Measurements from ENCODE around the gene DSE.

DSE gene

GRCh38 chr6:116450185-116450710 lies 79.5 kb downstream of the DSE start:
- DNase-seq: no peak

DNA sequence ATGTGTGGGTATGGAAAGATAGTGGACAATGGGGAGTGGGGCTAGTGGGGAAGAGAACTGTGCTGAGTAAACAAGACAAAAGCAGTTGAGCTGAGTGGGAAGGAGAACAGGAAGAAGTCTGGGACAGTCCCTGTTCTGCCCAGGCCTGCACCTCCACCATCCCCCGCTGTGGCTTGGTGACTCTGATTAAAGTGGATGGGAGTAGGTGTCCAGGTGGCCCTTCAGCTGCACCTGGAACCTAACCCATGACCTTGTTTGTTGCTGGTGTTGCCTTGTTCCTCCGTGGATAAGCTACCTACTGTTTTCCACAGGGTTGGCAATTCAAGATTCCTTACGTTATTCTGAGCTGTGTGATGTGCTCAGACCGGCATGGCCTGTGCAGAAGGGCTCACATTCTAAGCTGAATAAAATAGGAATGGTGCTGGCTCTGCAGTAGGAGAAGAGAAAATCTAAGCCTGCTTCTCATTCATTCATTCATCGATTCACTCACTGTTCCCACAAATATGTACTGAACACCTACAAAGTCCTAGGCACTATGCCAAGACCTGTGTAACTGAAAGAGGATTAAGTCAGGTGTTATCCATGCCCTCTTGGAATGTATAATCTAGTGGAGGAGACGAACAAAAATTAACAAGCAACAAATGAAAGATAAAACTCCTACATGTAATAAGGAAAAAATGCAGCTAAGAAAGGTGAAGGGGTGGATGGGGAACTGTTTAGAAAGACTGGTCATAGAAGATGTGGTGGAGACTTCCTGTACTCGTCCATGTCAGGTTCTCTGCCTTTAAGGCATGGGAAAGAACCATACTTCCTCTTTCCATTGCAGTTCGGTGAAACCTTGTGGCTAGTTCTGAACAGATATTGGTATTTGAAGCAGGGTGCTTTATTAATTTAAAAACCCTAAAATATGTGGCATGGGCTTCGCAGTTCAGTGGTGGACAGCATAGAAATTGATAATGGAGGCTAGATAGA lies 80.3 kb downstream of the DSE start:
- DNase-seq: peak in 1 of 3 experiments; percentile 8

- DNase-seq: no peak
Measured at GRCh38 chr6:116451916-116452315, 81.2 kb downstream of the DSE start.

GRCh38 chr6:116452531-116452930 lies 81.8 kb downstream of the DSE start:
- DNase-seq: no peak

DNA sequence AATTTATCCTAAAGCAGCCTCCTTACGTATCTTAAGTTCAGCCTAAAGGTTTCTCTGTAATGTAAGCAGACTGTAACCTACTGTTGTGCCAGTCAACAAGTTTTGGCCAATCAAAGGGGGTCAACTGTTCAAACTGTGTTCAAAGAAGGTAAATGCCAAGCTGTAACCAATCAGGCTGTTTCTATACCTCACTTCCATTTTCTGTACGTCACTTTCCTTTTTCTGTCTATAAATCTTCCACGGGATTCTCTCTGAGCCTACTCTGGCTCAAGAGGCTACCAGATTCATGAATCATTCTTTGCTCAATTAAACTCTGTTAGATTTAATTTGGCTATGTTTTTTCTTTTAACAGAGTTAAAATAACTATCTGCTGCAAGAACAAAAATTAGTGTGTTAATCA lies 85.4 kb downstream of the DSE start:
- DNase-seq: no peak

DNA sequence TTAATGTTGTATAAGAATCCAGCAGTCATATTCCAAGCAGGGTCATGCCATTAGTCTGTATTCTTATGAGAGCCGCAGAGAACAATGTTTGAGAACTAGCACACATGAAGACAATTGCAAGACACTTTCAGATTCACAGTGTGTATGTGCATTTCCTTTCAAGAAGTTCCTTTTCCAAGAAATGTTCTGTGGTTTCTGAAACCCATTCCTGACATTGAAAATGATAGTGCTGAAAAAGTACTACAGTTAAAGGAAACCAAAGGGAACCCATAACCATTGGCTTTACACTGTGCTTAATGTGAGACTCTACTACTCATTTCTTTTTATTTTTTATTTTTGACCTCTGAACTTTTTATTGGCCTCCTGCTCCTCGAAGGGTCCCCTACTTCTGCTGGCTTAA lies 86.2 kb downstream of the DSE start:
- DNase-seq: no peak

- DNase-seq: no peak
Measured at GRCh38 chr6:116458264-116458663, 87.5 kb downstream of the DSE start.

DNA sequence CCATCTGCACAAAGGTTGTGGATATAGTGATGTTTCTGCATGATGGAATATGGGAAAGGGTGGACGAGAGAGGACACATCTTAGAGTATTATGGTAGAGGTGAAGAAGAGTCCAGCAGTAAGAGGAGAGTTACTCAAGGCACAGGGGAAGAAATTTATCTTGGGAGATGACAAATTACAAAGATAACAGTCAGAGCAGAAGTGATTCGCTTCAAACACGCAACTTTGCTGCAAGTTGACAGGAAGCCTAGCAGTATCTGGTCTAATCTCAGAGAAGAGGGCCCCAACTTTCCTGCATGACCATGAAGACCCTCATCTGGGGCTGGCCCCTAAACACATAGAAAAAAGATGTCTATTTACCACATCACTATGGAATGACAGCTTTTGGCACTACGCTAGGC lies 89.2 kb downstream of the DSE start:
- DNase-seq: no peak

GRCh38 chr6:116461331-116461931 lies 90.7 kb downstream of the DSE start, which contains the start of gene CALHM6:
Gene CALHM6, plus strand, starts transcription at chr6:116461375. Its CDS starts 555 bp downstream, at chr6:116461930.
- DNase-seq: no peak

DNA sequence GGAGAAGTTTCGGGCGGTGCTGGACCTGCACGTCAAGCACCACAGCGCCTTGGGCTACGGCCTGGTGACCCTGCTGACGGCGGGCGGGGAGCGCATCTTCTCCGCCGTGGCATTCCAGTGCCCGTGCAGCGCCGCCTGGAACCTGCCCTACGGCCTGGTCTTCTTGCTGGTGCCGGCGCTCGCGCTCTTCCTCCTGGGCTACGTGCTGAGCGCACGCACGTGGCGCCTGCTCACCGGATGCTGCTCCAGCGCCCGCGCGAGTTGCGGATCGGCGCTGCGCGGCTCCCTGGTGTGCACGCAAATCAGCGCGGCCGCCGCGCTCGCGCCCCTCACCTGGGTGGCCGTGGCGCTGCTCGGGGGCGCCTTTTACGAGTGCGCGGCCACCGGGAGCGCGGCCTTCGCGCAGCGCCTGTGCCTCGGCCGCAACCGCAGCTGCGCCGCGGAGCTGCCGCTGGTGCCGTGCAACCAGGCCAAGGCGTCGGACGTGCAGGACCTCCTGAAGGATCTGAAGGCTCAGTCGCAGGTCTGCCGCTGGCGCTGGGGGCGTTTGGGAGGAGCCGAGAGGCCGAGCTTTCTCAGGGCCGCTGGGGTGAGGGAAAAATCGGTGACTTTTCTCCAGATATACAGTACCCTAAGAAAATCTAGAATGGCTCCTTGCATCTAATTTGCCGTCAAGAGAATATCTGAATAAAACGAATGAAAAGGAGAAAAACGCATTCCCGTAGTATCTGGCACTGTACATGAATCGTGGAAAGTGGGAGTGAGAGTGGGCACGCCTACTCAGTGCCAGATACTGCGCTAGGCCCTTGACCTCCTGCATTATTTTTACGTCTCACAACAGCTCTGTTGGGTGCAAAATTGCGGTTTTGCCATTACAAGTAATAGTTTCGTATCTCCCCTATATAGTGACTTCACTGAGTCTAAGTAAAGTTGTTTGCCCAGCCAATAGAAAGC lies 91.5 kb downstream of the DSE start:
- DNase-seq: peak in 2 of 3 experiments; percentile 76 to 79

DNA sequence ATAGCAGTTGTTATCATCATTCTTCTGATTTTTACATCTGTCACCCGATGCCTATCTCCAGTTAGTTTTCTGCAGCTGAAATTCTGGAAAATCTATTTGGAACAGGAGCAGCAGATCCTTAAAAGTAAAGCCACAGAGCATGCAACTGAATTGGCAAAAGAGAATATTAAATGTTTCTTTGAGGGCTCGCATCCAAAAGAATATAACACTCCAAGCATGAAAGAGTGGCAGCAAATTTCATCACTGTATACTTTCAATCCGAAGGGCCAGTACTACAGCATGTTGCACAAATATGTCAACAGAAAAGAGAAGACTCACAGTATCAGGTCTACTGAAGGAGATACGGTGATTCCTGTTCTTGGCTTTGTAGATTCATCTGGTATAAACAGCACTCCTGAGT lies 92.6 kb downstream of the DSE start:
- DNase-seq: no peak

- no peak for DNase-seq
Measured at GRCh38 chr6:116465246-116465645, 94.5 kb downstream of the DSE start.

GRCh38 chr6:116467096-116467495 lies 96.3 kb downstream of the DSE start:
- no peak for DNase-seq

GRCh38 chr6:116467514-116467913 lies 96.8 kb downstream of the DSE start:
- no peak for DNase-seq

DNA sequence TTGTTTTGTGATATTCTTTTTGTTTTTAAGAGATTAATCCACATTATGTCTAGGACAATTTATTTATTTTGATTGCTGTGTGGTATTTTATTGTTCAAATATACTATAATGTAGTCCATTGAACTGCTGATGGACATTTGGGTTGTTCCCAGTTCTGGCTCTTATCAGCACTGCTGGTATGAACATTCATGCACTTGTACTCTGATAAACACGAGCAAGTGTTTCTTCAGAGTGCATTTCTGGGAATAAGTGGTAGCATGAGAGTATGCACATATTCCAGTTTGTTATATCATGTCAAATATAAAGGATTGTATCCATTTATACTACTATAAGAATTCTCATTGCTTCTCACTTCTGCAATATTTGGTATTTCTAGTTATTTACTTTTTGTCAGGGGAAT lies 97.5 kb downstream of the DSE start:
- DNase-seq: no peak

DNA sequence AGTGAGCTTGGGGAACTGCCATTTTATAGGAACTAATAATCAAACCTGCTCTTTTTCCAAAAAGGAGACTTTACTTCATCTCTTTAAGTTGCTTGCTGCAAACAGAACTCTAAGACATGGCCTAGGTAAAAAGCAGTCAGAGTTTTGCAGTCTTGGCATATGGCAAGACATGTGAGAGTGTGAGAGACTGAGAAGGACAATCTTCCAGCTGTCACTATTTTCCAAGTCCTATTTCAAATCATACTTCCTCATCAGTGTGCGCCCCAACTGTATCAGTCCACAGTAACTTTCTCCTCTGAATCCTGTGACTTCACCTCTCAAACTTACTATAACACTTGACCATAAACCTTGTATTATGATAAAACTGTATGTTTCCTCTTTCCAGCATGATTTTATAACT lies 100.8 kb downstream of the DSE start:
- DNase-seq: no peak

GRCh38 chr6:116472706-116473105 lies 102.0 kb downstream of the DSE start:
- DNase-seq: no peak

- no peak for DNase-seq
Measured at GRCh38 chr6:116475141-116475540, 104.4 kb downstream of the DSE start.

GRCh38 chr6:116476002-116476678 lies 105.4 kb downstream of the DSE start:
- no peak for DNase-seq

DNA sequence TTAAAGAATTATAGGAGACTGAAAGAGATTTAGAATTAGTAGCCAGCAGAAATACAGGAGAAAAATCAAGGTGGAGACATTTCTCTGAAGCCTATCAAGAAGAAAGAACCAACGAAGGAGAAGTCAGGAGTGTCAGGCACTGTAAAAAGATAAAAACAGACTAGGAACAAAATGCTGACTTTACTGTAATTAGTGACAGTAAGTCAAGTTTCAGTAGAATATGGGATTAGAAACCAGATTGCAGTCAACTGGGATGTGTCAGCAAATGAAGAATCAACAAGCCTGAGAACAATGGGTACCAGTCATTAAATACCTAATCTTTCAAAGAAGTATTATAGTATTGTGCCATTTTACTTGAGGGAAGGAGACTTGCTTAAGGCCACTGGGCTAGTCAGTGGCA lies 112.0 kb downstream of the DSE start:
- no peak for DNase-seq

DNA sequence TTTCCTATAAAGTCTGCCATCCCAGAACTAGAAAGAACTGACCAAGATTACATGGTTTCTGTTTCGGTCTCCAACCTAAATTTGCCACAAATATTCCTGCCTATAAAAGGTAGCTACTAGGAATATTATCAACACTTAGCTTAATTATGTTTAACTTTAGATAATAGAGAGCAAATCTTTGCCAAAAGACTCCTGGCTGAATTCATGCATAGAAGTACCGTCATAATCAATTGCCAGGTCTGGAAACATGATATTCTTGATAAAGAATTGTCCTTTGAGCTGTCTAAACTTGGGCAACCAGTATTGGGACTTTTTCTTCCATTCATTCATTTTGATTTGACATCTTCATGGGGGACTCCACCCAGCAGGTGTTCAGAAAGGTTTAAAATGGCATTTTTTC lies 112.9 kb downstream of the DSE start:
- no peak for DNase-seq

GRCh38 chr6:116485559-116486184 lies 114.9 kb downstream of the DSE start:
- no peak for DNase-seq
